BJ (cell line): Measurements from ENCODE around the gene TMEM221. TPM values are rescaled to one million over a fixed set of nuclear protein-coding genes. Genes with fewer than 3 reads are reported as not detected.
A peak's percentile ranks its signal among the peaks of the same experiment; 100 is the strongest.

Experiments
- CTCF ChIA-PET: fragments of 350-600 bp; formaldehyde crosslinking; extraction: SDS; loops from one replicate; lab custom pipeline; 2021; ENCODE audit warnings: antibody characterized with exemption, inconsistent platforms; lab: Yijun Ruan, JAX
- POLR2A ChIA-PET: fragments of 300-600 bp; sonication (Branson Sonifier 250); formaldehyde crosslinking; extraction: SDS; loops from one replicate; lab custom pipeline; 2021; ENCODE audit warnings: antibody characterized with exemption; lab: Charles Lee
- DNase-seq: peaks from one replicate; pipeline ENCODE4 v3.0.0-alpha.2; 2011; ENCODE audit warnings: low read depth
- H3K27me3 ChIP-seq: 2 replicates; pipeline ENCODE4 v1.6.0; 2011; ENCODE audit warnings: low read length; ENCODE audit not compliant: control insufficient read depth, insufficient read depth
- H3K36me3 ChIP-seq: 2 replicates; pipeline ENCODE4 v1.5.1; 2011; ENCODE audit warnings: low read length; ENCODE audit not compliant: control insufficient read depth, insufficient read depth
- H3K4me3 ChIP-seq: 2 replicates; pipeline ENCODE4 v1.5.1; 2011; ENCODE audit warnings: low read depth, mild to moderate bottlenecking, control low read depth, low read length
- polyA plus RNA-seq: library from polyadenylated mRNA; depleted of rRNA; stranded (reverse); fragments of >200 nt; gene quantifications from 2 replicates; pipeline ENCODE4 v1.2.3, GENCODE V29; 2011
- TF ChIP-seq, protein P1 (sequence below): IDR thresholded peaks from 2 replicates; pipeline ENCODE4 v1.5.1; 2011; ENCODE audit warnings: low read depth, mild to moderate bottlenecking, control low read depth, inconsistent platforms, low read length, moderate library complexity; ENCODE audit not compliant: insufficient read depth

Gene TMEM221
- polyA plus RNA-seq, 1 experiment, result 0.11 TPM

- peaks cover 5% of the 10 kb centered on the region for H3K36me3 ChIP-seq
- DNase-seq, result no peak
- CTCF ChIA-PET, result interaction anchor here (0.8 to 1.4 kb wide), 5 partner anchors 8 to 46 kb away, joined by 3 to 6 read pairs (median 3); no protein-coding TSS in a partner anchor
- peak overlapping the region; percentile 47 for H3K4me3 ChIP-seq
- H3K27me3 ChIP-seq, result 0 out of 2 replicates have a peak, but pooled peaks cover under 1% of the 10 kb centered on the region
- TF ChIP-seq, protein P1, sequence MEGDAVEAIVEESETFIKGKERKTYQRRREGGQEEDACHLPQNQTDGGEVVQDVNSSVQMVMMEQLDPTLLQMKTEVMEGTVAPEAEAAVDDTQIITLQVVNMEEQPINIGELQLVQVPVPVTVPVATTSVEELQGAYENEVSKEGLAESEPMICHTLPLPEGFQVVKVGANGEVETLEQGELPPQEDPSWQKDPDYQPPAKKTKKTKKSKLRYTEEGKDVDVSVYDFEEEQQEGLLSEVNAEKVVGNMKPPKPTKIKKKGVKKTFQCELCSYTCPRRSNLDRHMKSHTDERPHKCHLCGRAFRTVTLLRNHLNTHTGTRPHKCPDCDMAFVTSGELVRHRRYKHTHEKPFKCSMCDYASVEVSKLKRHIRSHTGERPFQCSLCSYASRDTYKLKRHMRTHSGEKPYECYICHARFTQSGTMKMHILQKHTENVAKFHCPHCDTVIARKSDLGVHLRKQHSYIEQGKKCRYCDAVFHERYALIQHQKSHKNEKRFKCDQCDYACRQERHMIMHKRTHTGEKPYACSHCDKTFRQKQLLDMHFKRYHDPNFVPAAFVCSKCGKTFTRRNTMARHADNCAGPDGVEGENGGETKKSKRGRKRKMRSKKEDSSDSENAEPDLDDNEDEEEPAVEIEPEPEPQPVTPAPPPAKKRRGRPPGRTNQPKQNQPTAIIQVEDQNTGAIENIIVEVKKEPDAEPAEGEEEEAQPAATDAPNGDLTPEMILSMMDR, result no peak
- POLR2A ChIA-PET, result interaction anchor here (0.5 kb wide), 1 partner anchor 51 kb away, joined by 3 read pairs; the partner anchor contains the start of gene SLC27A1
Observed at GRCh38 chr19:17419154-17419620, 29.3 kb downstream of the TMEM221 start.

- no peak for DNase-seq
Observed at GRCh38 chr19:17418710-17419109, 29.8 kb downstream of the TMEM221 start.

GRCh38 chr19:17415121-17415520, 33.3 kb downstream of the TMEM221 start:
- POLR2A ChIA-PET, result no interaction called here
- DNase-seq, result no peak

More at GRCh38 chr19:17418710-17419109, 29.8 kb downstream of the TMEM221 start:
- 0 out of 2 replicates have a peak, but pooled peaks cover 1% of the 10 kb centered on the region for H3K27me3 ChIP-seq
- peaks cover 5% of the 10 kb centered on the region for H3K36me3 ChIP-seq
- no peak overlapping the region for H3K4me3 ChIP-seq
- ChIA-PET CTCF (interaction anchor here (1.0 to 1.4 kb wide), 2 partner anchors 22 to 29 kb away, joined by 3 to 6 read pairs; no protein-coding TSS in a partner anchor), POLR2A (no interaction called here)
- TF ChIP-seq, protein P1, result no peak

GRCh38 chr19:17414097-17414496, 34.4 kb downstream of the TMEM221 start:
- ChIA-PET CTCF (interaction anchor here (1.3 to 1.4 kb wide), 2 partner anchors 21 to 24 kb away, joined by 3 read pairs; no protein-coding TSS in a partner anchor), POLR2A (no interaction called here)
- H3K36me3 ChIP-seq, result no peaks in the 10 kb centered on the region
- 0 out of 2 replicates have a peak, but pooled peaks cover 1% of the 10 kb centered on the region for H3K27me3 ChIP-seq
- H3K4me3 ChIP-seq, result no peak overlapping the region
- TF ChIP-seq, protein P1, result no peak
- DNase-seq, result no peak

More at GRCh38 chr19:17415121-17415520, 33.3 kb downstream of the TMEM221 start:
- Histone ChIP-seq H3K36me3 (no peaks in the 10 kb centered on the region), H3K27me3 (0 out of 2 replicates have a peak, but pooled peaks cover 1% of the 10 kb centered on the region), H3K4me3 (no peak overlapping the region)
- TF ChIP-seq, protein P1, result no peak
- CTCF ChIA-PET, result no interaction called here

GRCh38 chr19:17411801-17412200, 36.7 kb downstream of the TMEM221 start:
- DNase-seq, result no peak

More at GRCh38 chr19:17411801-17412200, 36.7 kb downstream of the TMEM221 start:
- CTCF ChIA-PET, result interaction anchor here (0.6 to 1.5 kb wide), 7 partner anchors 8 to 447 kb away, joined by 3 to 4 read pairs (median 3); partner anchors contain the start of gene MVB12A
- H3K36me3 ChIP-seq, result no peaks in the 10 kb centered on the region
- 0 out of 2 replicates have a peak, but pooled peaks cover 1% of the 10 kb centered on the region for H3K27me3 ChIP-seq
- POLR2A ChIA-PET, result no interaction called here
- no peak overlapping the region for H3K4me3 ChIP-seq
- TF ChIP-seq, protein P1, result no peak
